HG03103 (cell line): ENCODE results near the gene NKAPL.
A peak's percentile ranks its signal among the peaks of the same experiment; 100 is the strongest.

Source experiments
- ATAC-seq: cut with Tn5 transposase; IDR thresholded peaks from one replicate; pipeline ENCODE4 v1.9.1; 2021; ENCODE audit warnings: low read depth; ENCODE audit not compliant: unreplicated experiment

Gene NKAPL

GRCh38 chr6:28243946-28244345, 15.2 kb upstream of the NKAPL start:
- ATAC-seq, result no peak

- no peak for ATAC-seq
These were observed 13.7 kb upstream of the NKAPL start for GRCh38 chr6:28245206-28245941.

GRCh38 chr6:28248916-28249315, 10.2 kb upstream of the NKAPL start:
- ATAC-seq, result no peak

- ATAC-seq, result no peak
These were observed 8.3 kb upstream of the NKAPL start for GRCh38 chr6:28250747-28251146.

- ATAC-seq, result no peak
These were observed 7.5 kb upstream of the NKAPL start for GRCh38 chr6:28251661-28252008.

GRCh38 chr6:28252009-28252975, 6.8 kb upstream of the NKAPL start, which contains the start of gene ZKSCAN4:
Gene ZKSCAN4 (minus strand): TSS chr6:28252269. CDS start chr6:28251980, 289 bp downstream.
- ATAC-seq, result no peak

GRCh38 chr6:28254121-28254519, 5.0 kb upstream of the NKAPL start:
- ATAC-seq, result no peak

GRCh38 chr6:28257042-28257441, 2.1 kb upstream of the NKAPL start:
- no peak for ATAC-seq

- no peak for ATAC-seq
These were observed 4.8 kb downstream of the NKAPL start for GRCh38 chr6:28263922-28264321.

GRCh38 chr6:28264834-28265401, 5.8 kb downstream of the NKAPL start:
- no peak for ATAC-seq

GRCh38 chr6:28266563-28266961, 7.5 kb downstream of the NKAPL start:
- ATAC-seq, result no peak

- peak; percentile 86 for ATAC-seq
These were observed 8.0 kb downstream of the NKAPL start, which contains the start of gene ZSCAN26 for GRCh38 chr6:28266962-28267694. Gene ZSCAN26 (plus strand): TSS chr6:28267143. CDS start chr6:28271920, 4,777 bp downstream.

GRCh38 chr6:28267695-28268059, 8.6 kb downstream of the NKAPL start:
- ATAC-seq, result no peak

GRCh38 chr6:28269492-28269891, 10.4 kb downstream of the NKAPL start:
- ATAC-seq, result no peak

GRCh38 chr6:28274888-28275287, 15.8 kb downstream of the NKAPL start:
- no peak for ATAC-seq

GRCh38 chr6:28277746-28278145, 18.6 kb downstream of the NKAPL start:
- no peak for ATAC-seq

- no peak for ATAC-seq
These were observed 21.6 kb downstream of the NKAPL start for GRCh38 chr6:28280595-28281287.

GRCh38 chr6:28281288-28282064, 22.4 kb downstream of the NKAPL start, which contains the start of gene PGBD1:
Gene PGBD1 (plus strand): TSS chr6:28281572. CDS start chr6:28283814, 2,242 bp downstream.
- peak; percentile 78 for ATAC-seq

- ATAC-seq, result no peak
These were observed 23.8 kb downstream of the NKAPL start for GRCh38 chr6:28282926-28283325.
